ENCODE data around the gene TBC1D24.
"Not testable (repeated sequence)": the region's sequence is repeated elsewhere in the genome, so short reads cannot be mapped to it uniquely, and the experiment has no call there.

The TBC1D24 gene

GRCh38 chr16:2474877-2475412 lies at the start of gene TBC1D24:
Gene TBC1D24 (plus strand): TSS chr16:2475127. CDS start chr16:2496149, 21,022 bp downstream.
- peak; percentile 85 for DNase-seq

- DNase-seq: no peak
These were observed 49.0 kb upstream of the TBC1D24 start for GRCh38 chr16:2425825-2426430.

- no peak for DNase-seq
These were observed 48.0 kb upstream of the TBC1D24 start for GRCh38 chr16:2426941-2427361.

- DNase-seq: no peak
These were observed 47.4 kb upstream of the TBC1D24 start for GRCh38 chr16:2427526-2427925.

GRCh38 chr16:2428051-2428783 lies 46.7 kb upstream of the TBC1D24 start:
- DNase-seq: peak; percentile 1

GRCh38 chr16:2428784-2429033 lies 46.2 kb upstream of the TBC1D24 start:
- no peak for DNase-seq

GRCh38 chr16:2429034-2429770 lies 45.7 kb upstream of the TBC1D24 start, which contains the start of gene CCNF:
Gene CCNF (plus strand): TSS chr16:2429447. CDS start chr16:2429482, 35 bp downstream.
- DNase-seq: peak; percentile 98

GRCh38 chr16:2429771-2430663 lies 44.9 kb upstream of the TBC1D24 start:
- DNase-seq: peak; percentile 36

- DNase-seq: peak; percentile 9
These were observed 42.6 kb upstream of the TBC1D24 start for GRCh38 chr16:2432286-2432685.

GRCh38 chr16:2432801-2433505 lies 42.0 kb upstream of the TBC1D24 start:
- no peak for DNase-seq

- DNase-seq: not testable (repeated sequence)
These were observed 39.7 kb upstream of the TBC1D24 start for GRCh38 chr16:2435236-2435635.

- DNase-seq: no peak
These were observed 38.8 kb upstream of the TBC1D24 start for GRCh38 chr16:2436110-2436509.

- no peak for DNase-seq
These were observed 37.7 kb upstream of the TBC1D24 start for GRCh38 chr16:2437032-2437790.

- DNase-seq: no peak
These were observed 36.8 kb upstream of the TBC1D24 start for GRCh38 chr16:2438121-2438520.

- DNase-seq: no peak
These were observed 35.3 kb upstream of the TBC1D24 start for GRCh38 chr16:2439598-2439997.

- DNase-seq: not testable (repeated sequence)
These were observed 33.7 kb upstream of the TBC1D24 start for GRCh38 chr16:2441143-2441804.

GRCh38 chr16:2443555-2443954 lies 31.4 kb upstream of the TBC1D24 start:
- no peak for DNase-seq

- no peak for DNase-seq
These were observed 26.9 kb upstream of the TBC1D24 start for GRCh38 chr16:2447920-2448583.

- DNase-seq: no peak
These were observed 25.8 kb upstream of the TBC1D24 start for GRCh38 chr16:2449118-2449517.

- DNase-seq: no peak
These were observed 24.4 kb upstream of the TBC1D24 start for GRCh38 chr16:2450535-2450934.
